Esophagus squamous epithelium (tissue), 5 donors: ENCODE results near the gene PRR18. TPM values are rescaled to one million over a fixed set of nuclear protein-coding genes. Genes with fewer than 3 reads are reported as not detected.

Experiments used
- DNase-seq: peaks from one replicate; lab custom pipeline; 2025; lab: John Stamatoyannopoulos, UW
- H3K27ac ChIP-seq, 4 donors: fragments of 200-600 bp; sonication (generic); one replicate each; pipeline ENCODE4 v1.5.1; 2016 to 2019; ENCODE audit warnings: mild to moderate bottlenecking in 1 of 4
- H3K27me3 ChIP-seq, 4 donors: fragments of 200-600 bp; sonication (generic); 1 replicate in 3 of 4; 2 replicates in 1 of 4; pipeline versions ENCODE4 v1.5.1 to v1.6.0; 2017 to 2021; ENCODE audit warnings: antibody characterized with exemption in 1 of 4
- H3K36me3 ChIP-seq, 3 donors: fragments of 200-600 bp; sonication (generic); one replicate each; pipeline ENCODE4 v1.5.1; 2016 to 2019
- H3K4me1 ChIP-seq, 3 donors: fragments of 200-600 bp; sonication (generic); one replicate each; pipeline ENCODE4 v1.5.1; 2017 to 2019
- H3K4me3 ChIP-seq, 4 donors: fragments of 200-600 bp; sonication (generic); 1 replicate in 3 of 4; 2 replicates in 1 of 4; pipeline ENCODE4 v1.5.1; 2016 to 2019; ENCODE audit warnings: mild to moderate bottlenecking in 2 of 4, moderate library complexity in 1 of 4
- H3K9me3 ChIP-seq, 3 donors: fragments of 200-600 bp; sonication (generic); one replicate each; pipeline ENCODE4 v1.5.1; 2016 to 2019
- POLR2A ChIP-seq, 4 donors: fragments of 450-650 bp; IDR thresholded peaks; one replicate each; pipeline ENCODE4 v1.6.1; 2017; ENCODE audit warnings: antibody characterized with exemption in 4 of 4, mild to moderate bottlenecking in 4 of 4, moderate library complexity in 3 of 4
- WGBS, 2 donors: methylation state at CpG; one replicate each; pipeline ENCODE4 v1.1.5; 2018; 5-methylcytosine and 5-hydroxymethylcytosine counted together
- intact Hi-C: fragments of 100-400 bp; cut with DNase I; formaldehyde crosslinking; loops from one replicate; pipeline ENCODE4 v1.15.0; 2022
- total RNA-seq, 4 donors: library from RNA; depleted of rRNA; stranded (reverse); fragments of >200 nt; gene quantifications; one replicate each; pipeline ENCODE4 v1.1.0, GENCODE V29; 2016
- TF ChIP-seq, protein P1 (sequence below), 6 experiments: fragments of 450-650 bp in 4 of 6; fragments of 200-600 bp in 2 of 6; sonication (generic) in 2 of 6; IDR thresholded peaks; one replicate each; pipeline ENCODE4 v1.5.1; 2016 to 2019; ENCODE audit warnings: antibody characterized with exemption in 6 of 6, mild to moderate bottlenecking in 4 of 6, moderate library complexity in 4 of 6
- donor health status: DM: yes; HTN: yes; CAD: no.

PRR18 gene
- total RNA-seq, 4 donors from 2014 or later, result not detected

GRCh38 chr6:166259296-166259977, 48.8 kb downstream of the PRR18 start:
- H3K27ac ChIP-seq, result peak overlapping the region in 3 of 4 donors; percentile 42 to 77 (median 54)
- H3K4me1 ChIP-seq, result no peaks in the 10 kb centered on the region
- H3K4me3 ChIP-seq, result no peak overlapping the region
- intact Hi-C loops, result no loop called here
- no peaks in the 10 kb centered on the region for H3K36me3 ChIP-seq
- H3K27me3 ChIP-seq, result peaks cover 0 to 41% (median 2%) of the 10 kb centered on the region in 4 donors
- no peak for TF ChIP-seq POLR2A (IDR thresholded peaks at IDR 0.05)
- TF ChIP-seq, protein P1, sequence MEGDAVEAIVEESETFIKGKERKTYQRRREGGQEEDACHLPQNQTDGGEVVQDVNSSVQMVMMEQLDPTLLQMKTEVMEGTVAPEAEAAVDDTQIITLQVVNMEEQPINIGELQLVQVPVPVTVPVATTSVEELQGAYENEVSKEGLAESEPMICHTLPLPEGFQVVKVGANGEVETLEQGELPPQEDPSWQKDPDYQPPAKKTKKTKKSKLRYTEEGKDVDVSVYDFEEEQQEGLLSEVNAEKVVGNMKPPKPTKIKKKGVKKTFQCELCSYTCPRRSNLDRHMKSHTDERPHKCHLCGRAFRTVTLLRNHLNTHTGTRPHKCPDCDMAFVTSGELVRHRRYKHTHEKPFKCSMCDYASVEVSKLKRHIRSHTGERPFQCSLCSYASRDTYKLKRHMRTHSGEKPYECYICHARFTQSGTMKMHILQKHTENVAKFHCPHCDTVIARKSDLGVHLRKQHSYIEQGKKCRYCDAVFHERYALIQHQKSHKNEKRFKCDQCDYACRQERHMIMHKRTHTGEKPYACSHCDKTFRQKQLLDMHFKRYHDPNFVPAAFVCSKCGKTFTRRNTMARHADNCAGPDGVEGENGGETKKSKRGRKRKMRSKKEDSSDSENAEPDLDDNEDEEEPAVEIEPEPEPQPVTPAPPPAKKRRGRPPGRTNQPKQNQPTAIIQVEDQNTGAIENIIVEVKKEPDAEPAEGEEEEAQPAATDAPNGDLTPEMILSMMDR (IDR thresholded peaks at IDR 0.05), result no peak
- DNase-seq, result no peak
- H3K9me3 ChIP-seq, result no peaks in the 10 kb centered on the region
- WGBS, 2 donors, result 64 to 70% methylated on average over 19 to 20 of the region's 20 CpGs

GRCh38 chr6:166258854-166259276, 49.3 kb downstream of the PRR18 start:
- H3K9me3 ChIP-seq, result no peaks in the 10 kb centered on the region
- intact Hi-C loops, result no loop called here
- no peaks in the 10 kb centered on the region for H3K36me3 ChIP-seq
- 61 to 63% methylated on average over 10 of the region's 10 CpGs for WGBS, 2 donors
- no peak overlapping the region for H3K4me3 ChIP-seq
- no peak for DNase-seq
- H3K27me3 ChIP-seq, result peaks cover 0 to 47% (median 5%) of the 10 kb centered on the region in 4 donors
- peaks cover 0 to 2% (median 2%) of the 10 kb centered on the region in 3 donors for H3K4me1 ChIP-seq
- H3K27ac ChIP-seq, result peak overlapping the region; percentile 46 to 77 (median 52)
- TF ChIP-seq, protein P1 (IDR thresholded peaks at IDR 0.05), result no peak
- TF ChIP-seq POLR2A (IDR thresholded peaks at IDR 0.05), result peak in 1 of 4 donors; percentile 37

DNA sequence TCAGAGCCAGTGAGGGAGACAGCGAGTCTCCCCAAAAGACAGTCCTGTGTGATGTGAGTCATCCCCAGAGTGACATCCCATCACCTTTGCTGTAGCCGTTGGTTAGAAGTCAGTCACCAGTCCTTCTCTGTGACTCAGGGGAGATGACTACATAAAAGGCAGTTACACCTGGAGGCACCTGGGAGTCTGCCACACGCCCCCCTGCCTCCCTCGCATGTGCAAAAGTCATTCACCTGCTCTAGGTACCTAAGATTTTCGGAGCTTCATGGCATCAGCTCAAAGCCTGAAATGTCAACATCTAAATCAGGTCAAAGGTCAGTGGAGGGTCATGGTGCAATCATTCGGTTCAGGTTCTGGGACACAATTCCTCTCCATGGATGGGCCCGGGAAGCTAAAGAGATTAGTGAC, 50.3 kb downstream of the PRR18 start:
- DNase-seq, result no peak
- no peak for TF ChIP-seq POLR2A (IDR thresholded peaks at IDR 0.05)
- TF ChIP-seq, protein P1 (IDR thresholded peaks at IDR 0.05), result no peak
- Histone ChIP-seq H3K27ac (peak overlapping the region in 3 of 4 donors; percentile 39 to 46 (median 44)), H3K27me3 (peaks cover 0 to 56% (median 12%) of the 10 kb centered on the region in 4 donors), H3K4me3 (no peak overlapping the region), H3K4me1 (peaks cover 6 to 12% (median 9%) of the 10 kb centered on the region in 3 donors), H3K36me3 (no peaks in the 10 kb centered on the region), H3K9me3 (no peaks in the 10 kb centered on the region)
- intact Hi-C loops, result no loop called here
- 48% methylated on average over 3 to 6 of the region's 7 CpGs for WGBS, 2 donors

Other genes starting within 250 kb of the PRR18 start
- gene TBXT, start 140.5 kb downstream of the PRR18 start, total RNA-seq, result not detected
- 10 to 100 TPM; 34.8 to 45.3 (median 37.1) TPM for gene SFT2D1, start 34.2 kb upstream of the PRR18 start, total RNA-seq
- 10 to 100 TPM; 43.1 to 64.3 (median 59.5) TPM for gene MPC1, start 74.5 kb upstream of the PRR18 start, total RNA-seq